ENCODE data around the gene OLAH.

Gene OLAH

DNA sequence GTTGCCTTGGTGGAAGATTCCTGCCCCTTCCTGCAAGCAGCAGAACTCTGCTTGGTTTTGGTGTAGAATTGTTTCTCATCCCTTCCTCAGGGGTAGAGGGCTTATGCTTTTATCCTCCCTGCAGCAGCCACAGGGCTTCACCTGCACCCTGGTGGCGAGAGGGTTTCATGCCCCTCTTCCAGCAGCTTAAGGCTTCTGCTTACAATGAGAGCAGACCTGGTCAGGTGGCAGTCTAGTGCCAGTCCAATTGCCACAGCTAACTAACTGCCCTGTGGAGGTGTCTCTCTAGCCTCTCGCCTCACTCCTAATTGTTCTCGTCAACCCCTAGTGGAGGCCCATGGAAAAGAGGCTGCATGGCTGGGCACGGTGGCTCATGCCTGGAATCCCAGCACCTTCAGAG is 25.5 kb downstream of the OLAH start:
- no peak for DNase-seq (ENCODE audit: low read depth in 2 of 2)

DNA sequence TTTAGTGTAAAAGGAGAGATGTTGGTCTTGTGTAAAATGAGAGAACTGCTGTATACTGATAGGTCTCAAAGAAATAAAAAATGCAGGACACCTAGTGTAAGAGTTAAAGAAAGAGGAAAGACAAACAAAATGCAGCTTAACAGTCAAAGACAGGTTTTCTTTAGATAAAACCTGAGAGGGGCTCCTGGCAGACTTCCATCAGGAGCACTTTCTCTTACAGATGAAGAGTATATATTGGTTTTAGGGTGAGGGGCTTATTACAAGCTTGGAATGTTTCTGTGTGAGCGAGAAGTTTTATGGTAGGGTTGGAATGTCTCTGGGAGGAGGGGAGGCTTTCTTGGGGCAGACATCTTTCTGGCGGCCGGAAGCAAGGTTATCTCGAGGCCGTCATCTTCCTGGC is 28.6 kb downstream of the OLAH start:
- DNase-seq (ENCODE audit: low read depth in 2 of 2) = no peak

DNA sequence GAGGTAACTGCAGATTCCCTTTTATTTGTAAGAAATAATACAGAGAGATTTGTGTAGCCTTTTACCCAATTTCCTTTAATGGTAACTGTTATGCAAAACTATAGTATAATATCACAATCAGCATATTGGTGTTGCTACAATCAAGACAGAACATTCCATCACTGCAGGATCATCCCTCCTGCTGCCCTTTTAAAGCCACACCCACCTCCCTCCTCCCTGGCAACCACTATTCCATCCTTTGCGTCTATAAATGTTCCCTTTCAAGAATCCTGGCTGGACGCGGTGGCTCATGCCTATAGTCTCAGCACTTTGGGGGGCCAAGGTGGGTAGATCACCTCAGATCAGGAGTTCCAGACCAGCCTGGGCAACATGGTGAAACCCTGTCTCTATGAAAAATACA is 31.7 kb downstream of the OLAH start:
- DNase-seq (ENCODE audit: low read depth in 2 of 2) = no peak

DNA sequence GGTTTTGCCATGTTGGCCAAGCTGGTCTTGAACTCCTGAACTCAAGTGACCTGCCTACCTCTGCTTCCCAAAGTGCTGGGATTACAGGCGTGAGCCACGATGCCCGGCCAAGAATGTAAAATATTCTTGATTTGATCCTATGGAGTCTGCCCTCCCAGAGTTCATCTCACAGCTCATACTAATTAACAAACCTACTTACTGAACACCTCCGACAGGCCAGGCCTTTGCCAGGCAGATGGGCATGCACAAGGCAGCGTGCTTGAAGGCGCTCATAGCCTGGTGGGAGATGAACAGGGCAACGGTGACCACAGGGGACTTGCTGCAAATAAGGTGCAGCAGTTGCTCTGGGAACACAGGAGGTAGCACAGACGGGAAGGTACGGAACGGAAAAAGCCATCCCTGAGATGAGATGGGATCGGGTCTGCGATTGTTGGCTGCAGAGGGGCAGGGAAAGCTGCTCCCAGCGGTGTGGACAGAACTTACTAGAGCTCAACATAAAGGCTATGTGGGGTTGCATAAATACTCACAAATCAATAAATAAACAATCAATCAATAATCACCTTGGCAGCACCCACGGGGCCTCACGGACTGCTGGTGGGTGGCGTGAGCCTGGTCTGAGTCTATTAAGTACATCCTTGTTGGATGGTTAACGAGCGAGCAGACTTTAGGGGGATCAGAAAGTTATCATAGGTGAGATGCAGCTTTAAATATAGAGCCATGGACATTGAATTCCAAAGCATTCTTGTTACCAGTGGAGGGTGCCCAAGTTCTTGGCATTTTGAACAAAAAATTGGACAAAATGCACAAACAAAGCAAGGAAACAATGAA is 40.1 kb downstream of the OLAH start:
- DNase-seq (ENCODE audit: low read depth in 2 of 2) = no peak

DNA sequence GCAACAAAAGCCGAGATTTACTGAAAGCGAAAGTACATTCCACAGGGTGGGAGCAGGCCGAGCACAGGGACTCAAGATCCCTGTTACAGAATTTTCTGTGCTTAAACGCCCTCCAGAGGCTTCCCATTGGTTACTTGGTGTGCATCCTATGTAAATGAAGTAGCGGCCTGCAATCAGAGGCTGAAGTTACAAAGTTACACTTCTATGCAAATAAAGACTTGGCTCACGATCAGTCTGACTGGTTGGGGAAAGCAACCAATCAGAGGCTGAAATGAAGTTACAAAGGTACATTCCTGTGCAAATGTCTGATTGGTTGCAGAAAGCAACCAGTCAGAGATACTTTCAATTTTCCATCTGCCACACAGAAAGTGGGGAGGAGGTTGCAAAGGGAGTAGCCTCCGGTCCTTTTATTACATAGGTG is 40.8 kb downstream of the OLAH start:
- no peak for DNase-seq (ENCODE audit: low read depth in 2 of 2)

DNA sequence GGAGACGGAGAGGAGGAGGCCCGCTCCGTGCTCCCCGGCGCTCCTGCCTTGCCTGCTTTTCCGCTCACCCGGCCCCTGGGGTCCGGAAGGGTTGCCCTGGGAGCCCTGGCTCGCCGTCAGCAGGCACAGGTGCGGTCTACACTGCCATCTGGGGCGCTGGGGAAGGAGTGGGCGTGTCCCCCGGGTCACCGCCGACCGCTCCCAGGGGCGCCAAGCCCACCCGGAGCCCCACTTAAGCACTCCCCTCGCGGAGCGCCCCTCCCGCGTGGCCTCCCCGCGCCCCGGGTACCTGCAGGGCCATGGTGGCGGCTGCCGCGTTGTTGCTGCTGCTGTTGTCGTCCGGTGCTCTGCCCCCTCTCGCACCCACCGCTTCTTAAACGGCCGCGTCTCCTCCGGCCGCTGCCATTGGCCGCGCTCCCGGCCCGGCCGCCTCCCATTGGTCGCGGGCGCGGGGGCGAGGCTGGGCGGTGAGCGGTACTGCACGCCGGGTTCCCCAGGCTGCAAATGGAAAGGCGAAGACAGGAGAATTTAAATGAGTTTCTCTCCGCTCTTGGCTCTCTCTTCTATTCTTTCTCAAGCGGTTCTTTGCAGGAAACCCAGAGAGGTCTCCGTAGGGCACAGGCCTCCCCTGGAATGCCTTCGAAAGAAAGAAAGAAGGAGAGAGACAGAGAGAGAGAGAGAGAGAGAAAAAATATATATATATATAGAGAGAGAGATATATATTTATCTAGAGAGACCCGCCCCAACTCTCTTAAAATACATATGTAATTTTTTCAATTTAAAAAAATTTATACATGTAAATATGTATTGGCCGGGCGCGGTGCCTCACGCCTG is 44.9 kb downstream of the OLAH start, which contains the start of gene ACBD7:
ACBD7 (minus strand) TSS at position 349 of the 834 bp plus-strand sequence; CDS start at position 301, 48 bp downstream.
- peak; percentile 53 to 59 for DNase-seq (ENCODE audit: low read depth in 2 of 2)

DNA sequence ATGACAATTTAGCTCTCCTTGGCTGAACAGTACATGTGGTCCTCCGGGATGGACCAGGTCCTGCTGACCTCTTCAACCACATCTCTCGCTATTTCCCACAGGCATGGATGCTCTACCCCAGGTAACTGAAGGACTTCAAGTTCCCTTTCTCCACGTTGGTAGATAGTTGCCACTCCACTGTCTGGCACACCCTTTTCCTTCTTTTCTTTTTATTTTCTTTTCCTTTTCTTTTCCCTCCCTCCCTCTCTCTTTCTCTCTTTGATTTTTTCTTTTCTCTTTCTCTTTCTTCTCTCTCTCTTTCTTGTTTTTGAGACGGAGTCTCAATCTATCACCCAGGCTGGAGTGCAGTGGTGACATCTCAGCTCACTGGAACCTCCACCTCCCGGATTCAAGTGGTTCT is 47.7 kb downstream of the OLAH start:
- no peak for DNase-seq (ENCODE audit: low read depth in 2 of 2)

DNA sequence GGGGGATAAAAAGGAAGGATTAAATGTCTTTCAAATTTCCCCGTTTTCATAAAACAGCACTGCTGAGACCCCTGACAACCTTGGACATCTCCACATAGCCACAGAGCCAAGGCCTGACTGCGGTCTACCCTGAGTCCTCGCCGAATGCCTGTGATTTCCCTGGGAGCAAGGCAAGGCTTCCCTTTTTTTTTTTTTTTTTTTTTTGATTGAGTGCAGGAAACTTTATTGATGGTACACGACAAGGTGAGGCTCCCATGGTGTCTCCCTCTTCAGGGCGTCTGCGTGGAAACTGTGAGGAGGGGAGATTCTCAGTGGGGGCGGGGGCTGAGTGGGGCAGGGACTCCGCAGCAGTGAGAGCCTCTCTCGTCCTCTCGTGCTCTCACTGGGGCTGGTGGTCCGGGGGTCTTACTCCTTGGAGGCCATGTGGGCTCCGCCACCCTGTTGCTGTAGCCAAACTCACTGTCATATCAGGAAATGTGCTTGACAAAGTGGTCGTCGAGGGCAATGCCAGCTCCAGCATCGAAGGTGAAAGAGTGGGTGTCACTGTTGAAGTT is 49.2 kb downstream of the OLAH start:
- no peak for DNase-seq (ENCODE audit: low read depth in 2 of 2)

DNA sequence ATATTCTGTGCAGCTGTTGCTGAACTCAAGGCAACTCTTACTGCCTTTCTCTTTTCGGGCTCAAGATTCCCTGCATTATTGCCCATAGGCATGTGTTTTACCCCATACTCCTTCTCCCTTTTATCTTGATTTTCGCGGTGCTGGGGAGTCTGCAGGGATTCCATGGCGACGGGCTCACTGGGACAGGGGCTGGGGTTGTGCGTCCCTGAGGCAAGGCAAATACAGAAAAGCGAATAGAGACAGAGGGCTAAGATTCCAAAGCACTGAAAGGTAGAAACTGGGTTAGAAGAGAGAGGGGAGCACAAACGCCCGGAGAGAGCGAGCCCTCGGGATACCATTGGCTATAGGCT is 52.9 kb downstream of the OLAH start:
- DNase-seq (ENCODE audit: low read depth in 2 of 2) = no peak

DNA sequence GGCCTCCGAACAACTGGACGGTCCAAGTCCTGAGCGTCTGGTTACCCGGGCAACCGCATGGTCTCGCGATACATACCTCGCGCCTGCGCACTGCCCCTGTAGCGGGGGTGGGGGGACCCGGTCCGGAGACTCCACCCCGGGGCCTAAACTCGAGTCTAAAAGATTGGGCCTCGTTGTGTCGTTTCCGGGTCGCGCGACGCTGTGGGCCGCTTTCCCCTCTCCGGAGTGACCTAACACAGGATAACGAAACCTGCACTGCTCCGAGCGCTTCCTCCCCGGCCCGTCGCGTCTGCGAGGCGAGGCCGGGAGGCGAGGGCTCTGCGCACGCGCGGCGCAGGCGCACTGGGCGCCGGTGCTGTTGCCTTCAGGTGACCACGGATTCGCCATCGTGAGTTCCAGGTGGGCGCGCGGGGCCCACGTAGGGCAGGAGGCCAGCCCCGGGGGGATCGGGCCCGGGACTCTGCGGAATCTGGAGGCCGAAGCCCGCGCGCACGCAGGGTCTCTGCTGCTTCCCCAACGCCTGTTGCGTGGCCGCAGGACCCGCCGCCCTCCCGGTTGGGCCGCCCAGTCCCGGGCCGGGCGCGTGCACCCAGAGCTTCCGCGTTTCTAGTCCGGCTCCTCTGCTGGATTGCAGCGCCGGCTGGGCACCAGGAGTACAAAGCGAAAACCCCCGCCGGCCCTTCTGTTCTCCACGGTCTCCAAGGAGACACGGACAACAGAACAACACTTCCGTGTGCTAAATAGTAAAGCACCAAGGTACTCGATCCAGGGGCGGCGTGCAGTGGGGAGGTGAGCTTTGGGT is 53.5 kb downstream of the OLAH start, which contains the start of gene RPP38:
RPP38 (plus strand) TSS at position 345 of the 802 bp plus-strand sequence. CDS start 5,960 bp downstream, outside the sequence.
- peak; percentile 88 to 93 for DNase-seq (ENCODE audit: low read depth in 2 of 2)

DNA sequence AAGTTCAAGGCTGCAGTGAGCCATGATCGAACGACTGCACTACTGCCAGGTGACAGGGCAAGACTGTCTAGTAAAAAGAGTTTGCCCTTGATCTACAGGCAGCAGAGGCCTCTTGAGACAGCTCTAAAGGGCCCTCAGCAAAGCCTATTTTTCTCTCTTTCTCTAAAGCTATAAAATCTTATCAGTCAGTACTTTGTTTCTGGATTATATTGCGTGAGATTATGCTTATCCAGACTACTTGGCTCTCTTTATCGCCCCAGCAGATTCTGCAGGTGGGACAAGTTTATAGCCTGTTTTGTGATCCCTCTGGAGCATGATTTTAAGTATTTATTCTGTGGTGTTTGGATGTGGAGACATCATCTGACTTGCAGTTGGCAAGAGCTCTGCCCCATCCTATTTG is 56.1 kb downstream of the OLAH start:
- no peak for DNase-seq (ENCODE audit: low read depth in 2 of 2)

DNA sequence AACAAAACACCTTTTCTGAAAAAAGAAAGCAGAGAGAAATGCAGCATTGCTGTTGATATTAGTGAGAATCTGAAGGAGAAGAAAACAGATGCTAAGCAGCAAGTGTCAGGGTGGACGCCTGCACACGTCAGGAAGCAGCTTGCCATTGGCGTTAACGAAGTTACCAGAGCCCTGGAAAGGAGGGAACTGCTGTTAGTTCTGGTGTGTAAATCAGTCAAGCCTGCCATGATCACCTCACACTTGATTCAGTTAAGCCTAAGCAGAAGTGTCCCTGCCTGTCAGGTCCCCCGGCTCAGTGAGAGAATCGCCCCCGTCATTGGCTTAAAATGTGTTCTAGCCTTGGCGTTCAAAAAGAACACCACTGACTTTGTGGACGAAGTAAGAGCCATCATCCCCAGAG is 59.8 kb downstream of the OLAH start:
- no peak for DNase-seq (ENCODE audit: low read depth in 2 of 2)

DNA sequence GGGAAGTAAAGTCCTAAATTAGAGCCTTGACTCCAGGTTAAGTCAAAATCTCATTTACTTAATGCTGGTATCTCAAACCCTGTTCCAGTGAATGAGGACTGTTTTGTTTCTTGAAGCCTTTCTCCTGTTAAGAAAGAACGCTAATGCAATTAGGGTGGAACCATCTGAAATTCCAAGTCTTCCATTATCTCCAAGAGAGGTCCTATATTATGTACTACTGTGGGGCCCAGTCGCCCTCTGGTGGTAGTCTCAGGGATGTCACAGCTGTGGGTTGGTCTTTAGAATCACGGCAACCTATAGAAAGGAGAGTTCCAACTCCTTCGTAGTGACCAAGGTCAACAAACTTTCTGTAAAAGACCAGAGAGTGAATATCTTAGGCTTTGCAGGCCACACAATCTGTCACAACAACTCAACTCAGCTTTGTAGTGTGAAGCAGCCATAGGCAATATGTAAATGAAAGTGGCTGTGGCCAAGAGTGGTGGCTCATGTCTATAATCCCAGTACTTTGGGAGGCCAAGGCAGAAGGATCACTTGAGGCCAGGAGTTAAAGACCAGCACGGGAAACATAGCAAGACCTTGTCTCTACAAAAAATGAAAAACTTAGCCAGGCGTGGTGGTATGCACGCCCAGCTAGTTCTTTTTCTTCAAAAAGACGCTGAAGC is 62.7 kb downstream of the OLAH start:
- peak; percentile 34 to 47 for DNase-seq (ENCODE audit: low read depth in 2 of 2)

DNA sequence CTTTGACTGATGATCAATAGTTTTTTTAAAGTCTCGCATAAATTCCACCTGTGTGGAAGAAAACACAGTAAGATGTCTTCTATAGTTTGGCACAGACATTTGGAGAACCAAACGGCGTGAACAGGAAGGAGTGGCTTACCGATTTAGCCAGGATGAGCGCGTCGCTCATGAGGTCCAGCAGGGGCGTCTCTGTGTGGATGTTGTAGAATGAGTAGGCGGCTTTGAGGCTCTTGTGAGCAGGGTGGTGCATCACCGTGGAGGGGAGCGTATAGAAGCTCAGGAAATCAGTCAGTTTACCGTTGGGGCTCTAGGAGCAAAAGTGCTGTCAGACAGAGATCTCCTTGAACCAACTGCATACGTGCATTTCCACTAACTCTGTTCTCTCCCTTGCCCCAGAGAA is 68.9 kb downstream of the OLAH start:
- DNase-seq (ENCODE audit: low read depth in 2 of 2) = no peak

DNA sequence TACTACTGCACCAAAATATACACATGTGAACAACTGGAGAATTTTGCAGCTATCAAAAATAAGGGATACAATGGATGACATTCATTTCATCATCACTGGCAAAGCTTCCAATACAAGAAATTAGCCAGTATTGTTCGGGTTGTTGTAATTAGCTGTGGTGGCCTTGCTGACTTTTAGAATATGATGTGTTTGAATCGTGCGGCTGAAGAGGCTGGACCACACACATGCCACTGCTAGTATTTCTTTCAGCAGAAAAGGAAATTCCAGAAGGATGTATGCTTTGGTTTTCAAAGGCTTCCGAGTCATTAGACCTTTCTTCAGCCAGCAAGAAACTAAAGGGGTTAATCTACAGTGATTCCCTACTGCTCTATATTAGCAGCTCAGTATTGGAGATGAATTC is 70.0 kb downstream of the OLAH start:
- no peak for DNase-seq (ENCODE audit: low read depth in 2 of 2)

DNA sequence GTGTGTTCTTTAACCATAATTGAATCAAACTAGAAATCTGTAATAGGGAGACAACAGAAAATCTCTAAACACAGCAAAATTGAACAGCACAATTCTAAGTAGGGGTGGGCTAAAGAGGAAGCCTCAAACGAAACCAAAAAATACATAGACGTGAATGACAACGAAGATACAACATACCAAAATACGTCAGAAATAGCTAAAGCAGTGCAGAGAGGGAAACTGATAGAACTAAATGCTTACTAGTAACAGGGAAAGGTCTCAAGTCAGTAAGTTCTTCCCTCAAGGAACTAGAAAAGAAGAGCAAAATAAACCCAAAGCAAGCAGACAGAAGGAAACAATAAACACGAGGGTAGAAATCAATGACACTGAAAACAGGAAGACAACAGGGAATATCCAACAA is 72.5 kb downstream of the OLAH start:
- DNase-seq (ENCODE audit: low read depth in 2 of 2) = no peak

DNA sequence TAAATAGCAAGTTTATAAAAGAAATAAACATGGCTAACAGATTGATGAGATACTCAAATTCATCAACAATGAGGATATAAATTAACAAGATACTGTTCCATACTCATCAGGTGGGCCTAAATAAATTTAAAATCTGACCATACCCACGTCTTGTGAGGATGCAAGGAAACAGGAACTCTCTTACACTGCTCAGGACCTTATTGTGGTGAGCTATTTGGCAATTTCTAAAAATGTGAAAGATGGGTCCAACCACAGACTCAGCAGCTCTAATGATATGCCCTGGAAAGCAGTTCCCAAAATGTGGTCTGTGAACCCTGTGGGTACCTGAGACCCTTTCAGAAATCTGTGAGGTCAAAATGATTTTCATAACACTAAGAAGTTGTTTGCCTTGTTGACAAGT is 74.9 kb downstream of the OLAH start:
- no peak for DNase-seq (ENCODE audit: low read depth in 2 of 2)

DNA sequence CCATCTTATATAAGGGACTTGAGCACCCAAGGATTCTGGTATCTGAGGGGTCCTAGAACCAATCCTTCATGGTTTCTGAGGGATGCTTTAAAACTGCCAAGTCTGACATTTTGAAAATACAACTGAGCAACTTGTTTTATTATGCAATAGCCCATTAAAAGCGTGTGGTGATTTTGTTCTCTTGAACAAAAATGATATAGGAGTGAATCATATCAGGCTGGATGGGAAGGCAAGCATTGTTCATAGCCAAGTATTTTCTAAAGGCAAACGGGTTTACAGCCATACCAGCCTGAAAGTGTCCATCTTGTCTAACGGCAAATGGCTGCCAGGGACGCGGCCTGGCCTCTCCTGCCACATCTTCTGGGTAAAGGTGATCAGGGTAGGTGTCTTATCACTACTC is 76.8 kb downstream of the OLAH start:
- DNase-seq (ENCODE audit: low read depth in 2 of 2) = no peak

DNA sequence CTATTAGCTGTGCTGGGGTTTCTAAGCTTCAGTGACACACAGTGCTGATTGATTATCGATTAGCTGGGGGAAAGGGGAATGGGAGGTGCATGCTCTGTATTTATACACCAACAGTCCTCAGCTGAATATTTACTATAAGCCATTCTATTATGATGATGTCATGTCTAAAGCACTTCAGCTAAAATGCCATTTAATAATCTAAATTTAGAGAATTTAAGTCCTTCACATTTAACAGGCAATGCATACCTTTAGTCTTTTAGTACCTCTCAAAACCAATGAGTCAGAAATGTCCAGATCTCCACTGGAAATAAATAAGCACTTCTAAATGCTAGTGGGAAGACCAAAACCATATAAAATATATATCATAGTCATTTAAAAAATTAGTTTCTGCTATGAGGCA is 78.0 kb downstream of the OLAH start:
- no peak for DNase-seq (ENCODE audit: low read depth in 2 of 2)

DNA sequence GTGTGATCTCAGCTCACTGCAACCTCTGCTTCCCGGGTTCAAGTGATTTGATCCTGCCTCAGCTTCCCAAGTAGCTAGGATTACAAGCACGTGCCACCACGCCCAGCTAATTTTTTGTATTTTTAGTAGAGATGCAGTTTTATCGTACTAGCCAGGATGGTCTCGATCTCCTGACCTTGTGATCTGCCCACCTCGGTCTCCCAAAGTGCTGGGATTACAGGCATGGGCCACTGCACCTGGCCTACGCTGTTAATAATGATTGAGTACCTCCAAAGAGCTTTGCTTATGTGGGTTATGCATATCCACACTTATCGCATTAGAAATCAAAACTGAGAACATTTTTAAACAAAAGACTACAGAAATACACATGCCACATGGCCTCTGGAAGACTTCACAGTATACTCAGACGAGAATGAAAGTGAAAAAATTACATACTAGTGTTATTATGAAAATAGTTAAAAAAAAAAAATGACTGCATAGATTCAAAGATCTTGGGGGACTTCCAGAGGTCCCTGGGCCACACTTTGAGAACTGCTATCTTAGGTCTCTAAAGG is 78.8 kb downstream of the OLAH start:
- no peak for DNase-seq (ENCODE audit: low read depth in 2 of 2)

Data from stimulated activated CD8-positive, alpha-beta memory T cell treated with anti-CD3 and anti-CD28 coated beads, Interleukin-2, amount 100 ng/mL, for 1 hour (primary cell).